ENCODE results near the gene MBD3.
A peak's percentile ranks its signal among the peaks of the same experiment; 100 is the strongest.
"Not testable (repeated sequence)": the region's sequence is repeated elsewhere in the genome, so short reads cannot be mapped to it uniquely, and the experiment has no call there.

The MBD3 gene, protein sequence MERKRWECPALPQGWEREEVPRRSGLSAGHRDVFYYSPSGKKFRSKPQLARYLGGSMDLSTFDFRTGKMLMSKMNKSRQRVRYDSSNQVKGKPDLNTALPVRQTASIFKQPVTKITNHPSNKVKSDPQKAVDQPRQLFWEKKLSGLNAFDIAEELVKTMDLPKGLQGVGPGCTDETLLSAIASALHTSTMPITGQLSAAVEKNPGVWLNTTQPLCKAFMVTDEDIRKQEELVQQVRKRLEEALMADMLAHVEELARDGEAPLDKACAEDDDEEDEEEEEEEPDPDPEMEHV

DNA sequence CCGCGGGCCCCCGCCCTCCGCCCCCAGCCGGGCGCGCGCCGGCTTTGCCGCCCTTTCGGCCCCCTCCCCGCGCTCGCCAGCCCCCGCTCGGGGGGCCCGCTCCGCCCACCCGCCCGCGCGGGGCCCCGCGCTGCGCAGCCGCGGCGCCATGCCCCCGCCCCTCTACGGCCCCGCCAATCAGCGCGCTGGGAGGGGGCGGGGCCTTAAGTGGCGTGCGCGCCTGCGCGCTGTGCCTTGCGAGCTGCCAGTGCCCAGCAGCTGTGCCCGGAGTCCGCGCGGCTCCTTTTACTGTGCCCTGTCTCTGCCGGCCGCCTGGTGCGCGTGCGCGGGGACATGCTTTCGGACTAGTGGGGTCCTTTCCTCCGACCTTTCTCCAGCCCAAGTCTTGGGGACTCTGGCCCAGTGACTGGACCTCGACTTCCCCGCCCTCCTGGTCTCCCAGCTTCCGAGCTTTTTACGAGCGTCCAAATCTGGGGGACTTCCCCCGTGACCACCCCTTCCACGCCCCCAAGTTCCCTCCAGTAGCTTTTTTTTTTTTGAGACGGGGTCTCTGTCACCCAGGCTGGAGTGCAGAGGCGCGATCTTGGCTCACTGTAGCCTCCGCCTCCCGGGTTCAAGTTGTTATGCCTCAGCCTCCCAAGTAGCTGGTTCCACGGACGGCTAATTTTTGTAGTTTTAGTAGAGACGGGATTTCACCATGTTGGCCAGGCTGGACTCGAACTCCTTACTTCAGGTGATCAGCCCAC lies at the start of gene MBD3:
Gene MBD3 (minus strand): TSS at position 111 of the 746 bp plus-strand sequence. CDS start 234 bp downstream, outside the sequence.
- peak; percentile 57 for DNase-seq

- not testable (repeated sequence) for DNase-seq
These were observed 48.3 kb upstream of the MBD3 start for GRCh38 chr19:1640893-1641448.

- DNase-seq: no peak
These were observed 43.9 kb upstream of the MBD3 start for GRCh38 chr19:1636325-1637236.

- no peak for DNase-seq
These were observed 42.2 kb upstream of the MBD3 start for GRCh38 chr19:1634938-1635243.

DNA sequence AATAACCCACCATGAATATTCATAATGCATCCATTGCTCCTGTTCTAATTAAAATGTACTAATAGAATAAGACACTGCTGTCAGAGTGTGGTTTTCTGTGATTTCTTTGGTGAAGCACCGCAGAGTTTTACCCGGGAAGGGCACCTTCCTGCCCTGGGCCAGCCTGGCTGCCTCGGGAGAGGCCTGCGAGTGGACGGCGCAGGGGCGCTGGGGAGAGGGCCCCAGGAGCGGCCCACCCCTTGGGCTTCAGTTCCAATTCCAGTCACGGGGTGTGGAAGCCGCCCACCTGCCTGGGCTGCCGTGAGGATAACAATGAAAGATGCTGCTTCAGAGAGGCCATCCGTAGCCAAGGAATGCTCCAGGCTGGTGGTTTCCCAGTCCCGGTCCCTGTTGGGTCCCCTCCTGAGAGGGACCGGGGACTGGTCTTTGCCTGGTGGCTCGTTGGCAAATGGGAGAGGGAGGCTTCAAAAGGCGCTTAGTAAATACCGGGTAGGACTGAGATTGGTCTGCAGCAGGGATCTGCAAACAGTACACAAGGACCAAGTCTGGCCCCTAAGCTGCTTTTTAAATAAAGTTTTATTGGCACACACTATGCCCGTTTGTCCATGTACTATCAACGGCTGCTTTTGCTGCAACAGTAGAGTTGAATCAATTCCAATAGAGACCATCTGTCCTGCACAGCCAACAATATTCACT lies 41.7 kb upstream of the MBD3 start:
- no peak for DNase-seq

DNA sequence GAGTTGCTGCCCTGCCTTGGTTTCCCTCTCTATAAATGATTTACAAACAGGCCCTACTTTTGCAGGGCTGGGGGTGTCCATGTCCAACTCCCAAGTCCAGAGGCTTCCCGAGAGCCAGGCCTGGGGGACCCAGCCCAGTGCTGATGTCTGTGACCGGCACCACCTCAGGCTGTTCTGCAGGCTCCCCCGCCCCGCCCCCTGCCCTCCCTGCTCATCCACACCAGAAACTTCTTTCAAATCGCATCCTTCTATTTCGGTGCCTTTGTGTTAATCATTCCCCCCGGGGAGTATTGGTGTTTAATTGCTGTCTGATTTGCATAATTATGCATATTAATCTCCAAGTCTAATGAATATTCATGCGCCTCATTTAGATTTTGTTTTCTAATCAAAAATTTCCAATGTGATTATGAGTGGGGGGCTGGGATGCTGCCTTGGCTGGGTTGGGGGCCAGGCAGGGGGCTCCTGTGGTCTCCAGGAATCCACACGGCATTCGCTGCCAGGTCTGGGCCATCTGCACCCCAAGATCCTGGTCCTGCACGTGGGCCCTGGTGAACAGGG lies 40.7 kb upstream of the MBD3 start:
- DNase-seq: no peak

- no peak for DNase-seq
These were observed 40.0 kb upstream of the MBD3 start for GRCh38 chr19:1632462-1633268.

DNA sequence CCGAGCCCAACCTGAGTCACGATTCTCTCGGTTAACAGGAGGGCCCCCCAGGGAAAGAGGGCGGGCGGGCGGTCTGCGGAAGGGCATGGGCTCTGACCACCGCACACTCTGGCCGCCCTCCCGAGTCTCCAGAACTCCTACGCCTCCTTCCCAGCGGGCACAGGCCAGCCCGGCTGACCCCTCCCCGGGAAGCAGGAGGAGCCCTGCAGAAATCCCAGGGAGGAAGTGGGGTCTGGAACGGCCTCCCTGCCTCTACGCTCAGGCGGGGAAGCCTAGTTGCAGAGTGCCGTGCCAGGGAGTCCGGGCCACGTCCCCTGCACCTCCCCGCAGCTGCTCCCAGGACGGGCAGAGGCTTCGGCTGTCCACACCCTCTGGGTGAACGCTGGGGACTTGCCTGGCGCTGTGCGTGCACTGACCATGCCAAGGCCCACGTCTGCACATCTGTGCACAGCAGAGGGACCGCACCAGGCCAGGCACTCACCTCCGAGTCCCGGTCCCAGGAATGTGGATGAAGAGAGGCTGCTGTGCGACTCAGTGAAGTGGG lies 39.0 kb upstream of the MBD3 start:
- no peak for DNase-seq

DNA sequence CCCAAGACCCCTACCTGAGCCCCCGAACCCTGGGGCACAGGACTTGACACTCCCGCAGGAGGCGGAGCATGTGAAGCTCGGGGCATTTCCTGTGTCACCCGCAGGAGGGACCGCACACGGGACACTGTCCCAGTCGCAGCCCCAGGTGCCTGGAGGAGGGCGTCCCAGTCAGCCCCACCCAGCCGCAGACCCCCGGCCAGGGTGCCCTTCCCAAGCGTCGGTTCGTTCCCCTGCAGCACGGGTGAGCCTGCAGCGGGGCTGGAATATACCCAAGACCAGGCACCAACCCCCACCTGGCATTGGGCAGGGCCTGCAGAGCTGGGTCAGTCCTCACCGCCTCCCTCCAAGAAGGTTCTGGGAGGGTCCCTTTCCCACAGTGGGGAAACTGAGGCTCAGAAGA lies 38.1 kb upstream of the MBD3 start:
- no peak for DNase-seq

GRCh38 chr19:1630012-1630411 lies 37.3 kb upstream of the MBD3 start:
- no peak for DNase-seq

DNA sequence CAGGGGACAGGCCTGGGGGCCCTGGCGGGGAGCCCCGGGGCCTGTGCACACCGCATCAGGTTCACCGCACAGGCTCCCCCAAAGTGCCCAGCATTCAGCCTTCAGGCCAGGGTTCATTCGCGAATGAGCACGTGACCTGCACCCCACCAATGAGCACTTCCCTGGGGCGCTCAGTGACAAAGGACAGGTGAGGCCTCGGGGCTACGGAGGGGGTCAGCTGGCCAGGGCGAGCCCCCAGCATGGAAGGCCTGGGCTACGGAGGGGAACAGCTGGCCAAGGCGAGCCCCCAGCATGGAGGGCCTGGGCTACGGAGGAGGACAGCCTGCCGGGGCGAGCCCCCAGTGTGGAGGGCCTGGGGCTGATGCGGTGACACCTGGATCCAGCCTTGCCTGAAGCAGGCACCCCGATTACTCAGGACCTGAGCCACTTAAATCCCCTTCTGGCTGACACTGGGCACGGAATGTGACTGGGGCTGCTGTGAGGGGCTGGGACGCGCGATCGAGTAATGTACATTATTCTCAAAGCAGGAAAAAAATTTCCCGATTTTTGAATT lies 36.7 kb upstream of the MBD3 start:
- DNase-seq: no peak

GRCh38 chr19:1627194-1627593 lies 34.5 kb upstream of the MBD3 start:
- no peak for DNase-seq

DNA sequence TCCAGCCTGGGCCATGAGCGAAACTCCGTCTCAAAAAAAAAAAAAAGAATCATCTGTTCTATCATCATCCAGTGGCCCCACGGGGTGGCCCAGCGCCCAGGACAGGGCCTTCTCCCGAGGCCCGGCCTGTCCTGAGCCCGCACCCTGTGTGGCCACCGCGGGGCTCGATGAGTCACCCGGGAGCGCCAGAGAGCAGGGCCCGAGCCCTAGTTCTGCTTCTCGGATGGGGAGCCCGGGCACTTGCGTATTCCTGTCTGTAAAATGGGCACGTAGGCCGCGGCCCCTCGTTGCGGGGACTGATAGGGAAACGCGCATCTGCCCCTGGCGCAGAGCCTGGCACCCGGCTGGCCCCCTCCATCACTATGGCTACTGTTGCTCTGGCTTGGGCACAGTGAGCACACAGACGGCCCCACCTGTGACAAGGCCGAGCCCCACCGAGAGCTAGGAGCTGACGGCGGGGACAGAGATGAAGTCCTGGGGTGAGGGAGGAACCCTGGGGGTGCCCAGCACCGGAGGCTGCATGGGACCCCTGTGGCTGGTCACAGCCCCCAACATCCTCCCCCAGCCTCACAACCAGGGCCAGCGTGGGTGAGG lies 33.8 kb upstream of the MBD3 start:
- DNase-seq: no peak

DNA sequence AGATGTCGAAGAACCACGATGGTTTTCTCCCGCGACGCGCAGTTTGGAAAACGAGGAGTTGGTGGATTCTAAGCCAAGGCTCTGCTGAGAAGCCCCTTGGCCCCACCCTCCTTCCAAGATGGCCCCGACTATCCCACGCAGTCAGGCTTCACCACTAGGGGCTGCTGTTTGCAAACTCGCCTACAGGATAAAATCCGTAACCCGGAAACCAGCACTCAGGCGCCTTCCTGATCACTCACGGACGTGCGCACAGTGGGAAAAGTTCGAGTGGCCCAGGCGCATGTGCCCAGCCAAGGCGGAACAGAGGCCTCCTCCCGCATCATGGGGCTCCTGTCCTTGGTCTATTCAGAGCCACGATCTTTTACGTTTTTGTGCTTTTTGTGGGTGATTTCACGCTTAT lies 31.8 kb upstream of the MBD3 start:
- DNase-seq: no peak

- no peak for DNase-seq
These were observed 29.9 kb upstream of the MBD3 start for GRCh38 chr19:1622541-1622940.

GRCh38 chr19:1622007-1622406 lies 29.3 kb upstream of the MBD3 start:
- DNase-seq: no peak

- no peak for DNase-seq
These were observed 28.9 kb upstream of the MBD3 start for GRCh38 chr19:1621574-1621973.

DNA sequence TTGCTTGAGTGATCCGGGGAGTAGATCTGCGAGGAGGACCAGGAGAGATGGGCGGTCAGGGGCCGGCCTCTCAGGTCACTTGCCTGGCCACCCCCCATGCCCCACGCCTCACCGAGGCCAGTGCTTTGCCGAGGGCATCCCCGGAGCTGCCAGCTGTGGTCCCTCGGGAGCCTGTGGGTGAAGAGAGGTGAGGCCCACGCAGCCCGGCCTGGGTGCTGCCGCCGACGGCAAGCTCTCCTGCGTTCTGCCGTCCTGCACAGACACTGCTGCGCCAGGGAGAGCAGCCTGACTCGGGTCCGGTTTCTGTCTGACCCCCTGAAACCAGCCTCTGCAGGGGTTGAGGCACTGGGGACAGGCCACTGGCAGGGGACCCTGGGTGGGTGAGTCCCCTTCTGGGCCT lies 28.4 kb upstream of the MBD3 start:
- no peak for DNase-seq

- no peak for DNase-seq
These were observed 27.8 kb upstream of the MBD3 start for GRCh38 chr19:1620502-1620901.

- no peak for DNase-seq
These were observed 27.0 kb upstream of the MBD3 start for GRCh38 chr19:1619703-1620102.

- no peak for DNase-seq
These were observed 26.4 kb upstream of the MBD3 start for GRCh38 chr19:1619094-1619439.
